NCI-H82 (cell line): Measurements from ENCODE around the gene INTS11.

ENCODE experiments used
- DNase-seq: peaks from one replicate; lab custom pipeline; 2025; lab: John Stamatoyannopoulos, UW

Gene INTS11

DNA sequence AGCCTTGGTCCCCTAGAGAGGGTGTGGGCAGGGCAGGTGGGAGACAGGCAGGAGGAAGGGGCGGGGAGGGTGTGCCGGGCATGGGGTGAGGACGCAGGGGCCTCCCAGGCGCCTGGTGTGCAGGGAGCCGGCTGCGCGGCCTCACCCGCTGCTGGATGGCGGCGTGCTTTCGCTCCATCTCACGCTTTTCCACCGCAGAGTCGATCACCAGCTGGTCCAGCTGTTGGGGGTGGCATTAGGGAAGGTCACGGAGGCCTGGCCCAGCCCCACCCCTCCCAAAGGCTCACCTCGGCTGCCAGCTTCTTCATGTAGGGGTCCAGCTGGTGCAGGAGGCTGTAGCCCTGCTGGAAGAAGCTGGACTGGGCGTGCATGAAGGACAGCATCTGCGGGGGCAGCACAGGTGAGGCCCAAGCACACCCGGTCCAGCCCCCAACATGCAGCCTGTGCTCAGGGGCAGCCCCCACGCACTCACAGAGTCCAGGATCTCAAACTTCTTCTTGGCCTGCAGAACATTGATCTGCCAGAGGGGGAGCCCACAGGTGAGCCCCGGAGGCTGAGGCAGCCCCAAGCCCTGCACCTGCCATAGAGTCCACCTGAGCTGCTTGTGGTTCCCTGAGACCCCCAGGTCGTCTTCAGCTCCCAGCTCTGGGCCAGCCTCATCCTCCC lies 24.6 kb downstream of the INTS11 start:
- peak; percentile 69 for DNase-seq

DNA sequence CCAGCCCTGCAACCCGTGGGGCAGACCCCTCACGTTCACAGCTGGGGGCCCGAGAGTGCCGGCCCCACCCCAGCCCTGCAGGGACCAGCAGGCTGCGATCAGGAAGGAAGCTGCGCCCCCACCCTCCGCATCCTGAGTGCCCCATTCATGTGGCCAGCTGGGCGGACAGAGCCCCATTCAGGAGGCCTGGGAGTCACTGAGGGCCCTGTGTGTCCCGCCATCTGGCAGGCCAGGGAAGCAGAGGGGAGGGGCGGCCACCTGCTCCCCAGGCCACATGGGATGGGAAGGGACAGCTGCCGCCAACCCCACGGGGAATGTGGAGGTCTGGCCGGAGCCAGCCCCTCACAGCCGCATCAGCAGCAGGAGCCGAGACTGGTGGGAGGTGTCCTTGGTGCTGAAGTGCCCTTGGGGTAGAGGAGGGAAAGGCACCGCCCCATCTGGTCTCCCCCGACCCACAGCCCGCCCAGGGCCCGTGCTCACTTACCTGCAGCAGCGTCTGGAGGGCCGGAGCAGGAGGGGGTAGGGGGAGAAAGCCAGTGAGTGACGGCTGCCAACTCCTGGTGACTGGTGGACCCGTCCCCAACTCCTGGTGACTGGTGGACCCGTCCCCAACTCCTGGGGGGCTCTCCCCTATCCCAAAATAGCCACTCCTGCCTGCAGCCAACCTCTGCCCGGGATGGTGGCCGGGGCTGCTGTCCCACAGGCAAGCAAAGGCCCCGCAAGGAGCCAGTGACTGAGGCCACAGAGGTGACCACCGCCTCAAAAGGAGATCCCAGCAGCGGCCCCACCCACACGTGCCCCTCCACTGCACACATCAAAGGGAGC lies 25.4 kb downstream of the INTS11 start:
- DNase-seq: peak; percentile 97

- no peak for DNase-seq
Observed at GRCh38 chr1:1297802-1298424, 26.5 kb downstream of the INTS11 start.

GRCh38 chr1:1296070-1297061 lies 28.1 kb downstream of the INTS11 start:
- no peak for DNase-seq

GRCh38 chr1:1295154-1295923 lies 29.1 kb downstream of the INTS11 start:
- no peak for DNase-seq

DNA sequence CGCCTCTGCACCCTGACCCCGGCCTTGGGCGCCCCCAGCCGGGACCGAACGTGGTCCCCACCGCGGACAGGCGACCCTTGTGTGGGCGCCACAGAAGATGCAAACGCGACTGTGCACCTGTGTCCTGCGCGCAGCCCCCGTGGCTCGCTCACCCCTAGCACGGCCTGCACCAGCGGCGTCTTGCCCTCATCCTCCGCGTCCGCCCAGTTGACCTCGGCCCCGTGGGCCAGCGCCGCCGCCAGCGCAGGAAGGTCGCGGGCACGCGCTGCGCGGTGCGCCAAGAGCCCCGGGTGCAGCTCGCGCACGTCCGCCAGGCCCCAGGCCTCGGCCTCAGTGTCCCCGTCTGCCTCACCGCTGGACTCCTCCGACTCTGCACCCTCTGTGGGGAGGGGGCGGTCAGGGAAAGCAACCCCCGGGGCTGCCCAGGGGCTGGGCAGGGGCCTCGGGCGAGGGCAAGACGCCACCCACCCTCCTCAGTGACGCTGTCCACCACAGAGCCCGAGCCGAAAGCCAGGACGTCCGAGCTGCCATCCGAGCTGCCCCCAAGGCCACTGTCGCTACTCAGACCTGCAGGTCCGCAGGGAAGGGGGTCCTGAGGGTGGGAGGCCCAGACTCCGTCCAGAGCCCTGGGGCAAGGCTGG lies 30.1 kb downstream of the INTS11 start:
- no peak for DNase-seq

- DNase-seq: no peak
Observed at GRCh38 chr1:1293263-1294249, 30.9 kb downstream of the INTS11 start.

GRCh38 chr1:1292851-1293250 lies 31.6 kb downstream of the INTS11 start:
- no peak for DNase-seq

DNA sequence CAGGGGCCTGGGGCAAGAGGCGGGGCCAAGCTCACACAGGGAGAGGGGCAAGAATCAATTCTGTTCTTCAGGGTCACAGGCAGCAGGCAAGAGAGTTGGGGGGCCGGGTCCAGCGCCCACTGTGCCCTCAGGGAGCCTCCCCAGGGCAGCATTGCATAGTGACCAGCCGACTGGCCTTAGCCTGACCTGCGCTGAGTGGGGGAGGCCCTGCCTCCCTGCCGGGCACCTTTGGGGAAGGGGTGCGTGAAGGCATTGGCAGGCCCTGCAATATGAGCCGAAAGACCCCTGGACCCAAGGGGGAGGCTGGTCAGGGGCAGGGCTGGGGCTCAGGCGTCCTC lies 32.0 kb downstream of the INTS11 start:
- DNase-seq: no peak

DNA sequence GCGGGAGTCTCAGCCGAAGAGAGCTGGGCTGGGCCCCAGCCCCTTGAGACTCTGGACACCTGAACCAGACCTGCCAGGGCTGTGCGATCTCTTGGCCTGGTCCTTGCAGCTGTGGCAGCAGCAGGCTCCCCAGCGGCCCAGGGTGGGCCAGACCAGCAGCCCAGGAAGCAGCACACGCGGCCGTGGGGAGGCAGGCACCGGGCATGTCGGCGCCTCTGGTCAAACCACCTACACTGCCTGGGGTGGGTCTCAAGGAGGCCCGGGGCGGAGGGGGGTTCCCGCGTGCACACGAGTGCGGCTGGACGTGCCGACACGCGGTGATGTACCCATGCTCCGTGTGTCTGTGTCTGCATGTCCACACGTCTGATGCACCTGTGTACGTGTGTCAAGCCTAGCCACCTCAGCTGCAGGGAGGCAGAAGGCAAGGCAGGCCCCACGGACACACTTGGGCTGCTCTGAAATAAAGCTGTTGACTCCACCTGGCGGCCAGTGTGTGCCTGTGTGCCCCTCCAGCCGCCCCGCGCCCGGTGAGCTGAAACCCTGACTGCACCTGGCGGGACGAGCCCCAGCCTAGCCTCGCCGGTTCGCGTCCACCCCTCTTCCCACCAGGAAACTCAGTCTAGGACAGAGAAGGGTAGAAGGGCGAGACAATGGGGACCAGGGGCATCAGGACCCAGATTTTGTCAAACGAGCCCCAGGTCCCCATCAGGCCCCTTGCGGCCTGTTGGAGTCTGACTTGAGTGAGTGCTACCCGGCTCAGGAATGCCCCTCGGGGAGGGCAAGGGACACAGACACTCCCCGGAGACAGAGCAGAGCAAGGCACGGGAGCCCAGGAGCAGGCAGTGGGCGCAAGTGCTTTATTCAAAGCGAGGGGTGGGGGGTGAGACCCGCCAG lies 32.7 kb downstream of the INTS11 start:
- DNase-seq: peak; percentile 87

GRCh38 chr1:1291023-1291528 lies 33.4 kb downstream of the INTS11 start:
- peak; percentile 45 for DNase-seq

- peak; percentile 80 for DNase-seq
Observed at GRCh38 chr1:1290238-1290731, 34.2 kb downstream of the INTS11 start.

DNA sequence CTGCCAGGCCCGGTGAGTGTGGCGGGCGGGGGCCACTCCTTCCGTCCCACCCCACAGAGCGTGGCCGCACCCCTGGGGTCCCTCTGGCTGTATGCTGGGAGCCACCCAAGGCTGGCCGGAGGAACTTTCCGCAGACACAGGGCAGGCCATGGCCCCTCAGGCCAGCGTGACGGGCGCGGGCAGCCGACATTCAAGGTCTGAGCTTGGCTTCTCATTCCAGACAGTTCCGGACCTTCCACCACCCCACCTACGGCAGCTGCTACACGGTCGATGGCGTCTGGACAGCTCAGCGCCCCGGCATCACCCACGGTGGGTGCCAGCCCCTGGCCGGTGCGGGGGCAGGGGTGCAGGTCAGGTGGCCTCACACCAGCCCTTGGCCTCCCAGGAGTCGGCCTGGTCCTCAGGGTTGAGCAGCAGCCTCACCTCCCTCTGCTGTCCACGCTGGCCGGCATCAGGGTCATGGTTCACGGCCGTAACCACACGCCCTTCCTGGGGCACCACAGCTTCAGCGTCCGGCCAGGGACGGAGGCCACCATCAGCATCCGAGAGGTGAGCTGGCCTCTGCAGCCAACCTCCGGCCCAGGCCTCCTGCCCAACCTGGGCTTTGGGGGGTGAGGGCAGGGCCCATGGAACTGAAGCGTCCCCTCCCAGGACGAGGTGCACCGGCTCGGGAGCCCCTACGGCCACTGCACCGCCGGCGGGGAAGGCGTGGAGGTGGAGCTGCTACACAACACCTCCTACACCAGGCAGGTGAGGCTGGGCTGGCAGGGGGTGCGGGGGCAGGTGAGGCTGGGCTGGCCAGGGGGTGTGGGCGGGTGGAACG lies 37.0 kb downstream of the INTS11 start:
- DNase-seq: no peak

- no peak for DNase-seq
Observed at GRCh38 chr1:1286313-1287261, 37.9 kb downstream of the INTS11 start.

DNA sequence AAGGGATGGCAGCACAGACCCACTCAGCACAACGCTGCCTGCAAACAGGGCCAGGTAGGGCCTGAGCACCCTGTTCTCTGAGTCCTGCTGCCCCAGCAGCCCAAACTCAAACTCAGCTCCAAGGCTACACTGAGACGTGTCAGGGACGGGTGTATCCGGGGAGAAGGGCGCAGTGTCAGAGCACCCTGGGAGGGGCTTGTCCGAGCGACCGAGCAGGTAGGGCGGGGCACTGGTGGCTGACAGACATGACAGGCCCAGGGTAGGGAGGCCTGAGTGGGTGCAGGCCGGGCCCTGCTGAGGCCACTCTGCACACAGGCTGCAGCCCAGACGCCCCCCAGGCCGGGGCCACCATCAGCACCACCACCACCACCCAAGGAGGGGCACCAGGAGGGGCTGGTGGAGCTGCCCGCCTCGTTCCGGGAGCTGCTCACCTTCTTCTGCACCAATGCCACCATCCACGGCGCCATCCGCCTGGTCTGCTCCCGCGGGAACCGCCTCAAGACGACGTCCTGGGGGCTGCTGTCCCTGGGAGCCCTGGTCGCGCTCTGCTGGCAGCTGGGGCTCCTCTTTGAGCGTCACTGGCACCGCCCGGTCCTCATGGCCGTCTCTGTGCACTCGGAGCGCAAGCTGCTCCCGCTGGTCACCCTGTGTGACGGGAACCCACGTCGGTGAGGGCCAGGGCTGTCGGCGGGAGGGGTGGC lies 38.7 kb downstream of the INTS11 start:
- DNase-seq: no peak
